Forelimb muscle (tissue), 1 donor: ENCODE results near the gene MRGPRG. TPM values are rescaled to one million over a fixed set of nuclear protein-coding genes. Genes with fewer than 3 reads are reported as not detected.

ENCODE experiments used
- DNase-seq: peaks from one replicate; pipeline ENCODE4 v3.0.0-alpha.2; 2013; ENCODE audit warnings: low read depth
- polyA plus RNA-seq: library from polyadenylated mRNA; unstranded; fragments of 120-200 nt; gene quantifications from one replicate; pipeline ENCODE4 v1.2.1, GENCODE V29; 2013; ENCODE audit not compliant: insufficient read length

Gene MRGPRG
- polyA plus RNA-seq, 1 donor = not detected

DNA sequence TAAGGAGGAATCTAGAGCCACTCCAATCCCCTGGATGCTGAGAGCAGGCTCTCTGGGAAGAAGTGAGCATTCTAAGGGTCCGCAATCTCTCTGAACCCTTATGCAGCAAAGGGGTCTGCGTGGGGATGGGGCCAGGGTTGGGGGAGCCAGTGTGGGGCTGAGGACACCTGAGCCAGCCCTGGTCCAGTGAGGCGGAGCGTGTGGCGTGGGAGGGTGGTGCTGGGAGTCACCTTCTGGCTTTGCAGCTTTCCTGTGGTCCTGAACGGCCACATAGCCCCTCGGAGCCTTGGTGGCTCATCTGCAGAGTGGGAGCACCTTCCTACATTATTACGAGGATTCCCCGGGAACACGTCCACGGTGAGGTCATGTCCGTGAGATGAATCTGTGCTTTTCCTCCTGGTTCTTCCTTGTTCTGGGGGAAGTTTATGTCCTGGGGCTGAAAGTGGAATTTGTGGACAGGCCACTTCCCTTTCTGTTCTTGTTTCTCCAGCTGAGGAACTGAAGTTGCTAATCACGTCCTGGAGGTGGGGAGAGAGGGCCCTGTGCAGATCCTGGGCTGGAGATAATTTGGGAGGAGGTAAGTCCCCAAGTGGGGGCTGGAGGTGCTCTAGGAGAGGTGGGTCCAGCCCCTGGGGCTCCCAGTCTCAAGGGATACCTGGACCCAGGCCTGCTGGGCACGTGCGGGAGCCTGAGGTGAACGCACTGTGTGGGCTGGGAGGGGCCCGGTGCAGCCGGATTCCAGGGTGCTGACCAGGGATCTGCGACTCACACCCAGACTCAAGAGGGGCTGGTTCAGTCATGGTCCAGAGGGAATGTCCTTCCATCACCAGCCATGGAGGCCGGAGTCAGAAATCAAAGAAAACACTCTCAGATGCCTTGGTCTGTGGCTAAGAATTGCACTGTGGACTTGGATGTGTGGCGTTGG lies 7.5 kb upstream of the MRGPRG start:
- DNase-seq = no peak

DNA sequence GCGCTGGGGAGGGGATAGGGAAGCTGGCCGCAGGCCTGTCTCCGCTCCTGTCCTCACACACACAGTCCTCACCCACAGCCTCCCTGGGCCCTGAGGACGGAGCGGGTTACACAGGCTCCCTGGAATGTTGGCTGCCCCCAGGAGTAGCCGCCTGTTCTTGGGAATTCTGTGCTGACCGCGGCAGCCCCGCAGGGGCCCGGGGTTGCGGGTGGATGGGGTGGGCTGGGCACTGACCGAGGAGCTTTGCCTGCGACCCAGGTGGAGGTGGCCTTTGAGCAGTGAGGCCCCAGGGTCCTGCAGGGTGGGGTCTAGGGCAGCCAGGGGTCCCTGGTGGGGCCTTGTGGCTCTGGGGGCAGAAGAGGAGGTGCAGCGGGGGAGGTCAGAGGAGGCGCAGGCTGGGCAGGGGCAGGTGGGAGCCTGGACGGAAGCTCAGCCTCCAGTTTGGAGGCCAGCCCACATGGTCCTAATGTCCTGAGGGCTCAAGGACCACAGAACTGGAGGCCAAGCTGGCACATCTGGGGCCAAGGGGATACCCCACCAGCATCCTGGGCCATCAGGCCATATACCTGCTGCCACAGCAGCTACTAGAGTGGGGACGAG lies 6.6 kb upstream of the MRGPRG start:
- no peak for DNase-seq

DNA sequence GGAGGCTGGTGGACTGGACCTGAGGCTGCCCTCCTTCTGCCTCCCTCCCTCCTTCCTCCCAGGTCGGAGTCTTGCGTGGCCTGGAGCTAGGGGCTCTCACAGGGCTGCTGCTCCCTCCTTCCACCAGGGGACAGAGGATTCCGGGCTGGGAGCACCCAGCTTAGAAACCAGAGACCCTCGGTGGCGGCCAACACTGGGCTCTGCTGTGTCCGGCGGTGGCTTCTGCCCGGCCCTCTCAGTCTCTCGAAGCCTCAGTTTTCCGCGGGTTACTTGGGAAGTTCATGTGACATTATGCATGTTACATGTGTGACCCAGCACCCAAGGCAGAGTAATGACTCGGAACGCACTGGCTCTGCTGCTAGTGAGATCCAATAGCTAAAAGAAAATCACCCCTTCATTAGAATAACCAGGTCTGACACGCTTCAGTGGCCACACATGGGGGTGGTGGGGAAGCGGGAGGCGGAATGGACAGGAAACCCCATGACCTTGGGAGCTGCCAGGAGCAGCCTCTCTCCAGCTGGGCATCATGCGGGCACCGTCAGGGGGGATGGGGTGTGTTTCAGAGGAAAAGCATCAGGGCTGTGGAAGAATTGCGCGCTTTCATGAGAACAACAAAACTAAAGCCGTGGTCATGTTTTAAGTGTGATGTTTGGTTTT lies 5.9 kb upstream of the MRGPRG start:
- no peak for DNase-seq

DNA sequence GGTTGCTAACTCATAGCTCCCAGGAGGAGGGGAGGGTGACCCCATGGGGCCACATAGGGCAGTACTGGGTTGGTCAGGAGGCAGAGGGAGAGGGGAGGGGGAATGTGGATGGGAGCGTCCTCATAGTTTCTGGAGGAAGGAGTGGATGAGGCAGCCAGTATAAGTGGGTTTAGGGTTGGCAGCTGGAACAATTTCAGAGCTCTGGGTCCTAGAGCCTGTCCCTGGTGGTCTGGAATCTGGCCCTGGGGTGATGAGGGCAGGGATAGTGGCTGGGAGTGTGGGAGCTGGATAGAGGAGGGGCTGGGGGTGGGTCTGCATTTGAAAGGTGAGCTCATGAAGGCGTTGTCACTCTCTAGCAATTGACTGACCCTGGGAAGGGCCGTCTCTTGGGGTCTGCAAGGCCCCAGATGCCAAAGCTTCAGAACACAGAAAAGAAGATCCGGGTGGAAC lies 5.3 kb upstream of the MRGPRG start:
- no peak for DNase-seq

DNA sequence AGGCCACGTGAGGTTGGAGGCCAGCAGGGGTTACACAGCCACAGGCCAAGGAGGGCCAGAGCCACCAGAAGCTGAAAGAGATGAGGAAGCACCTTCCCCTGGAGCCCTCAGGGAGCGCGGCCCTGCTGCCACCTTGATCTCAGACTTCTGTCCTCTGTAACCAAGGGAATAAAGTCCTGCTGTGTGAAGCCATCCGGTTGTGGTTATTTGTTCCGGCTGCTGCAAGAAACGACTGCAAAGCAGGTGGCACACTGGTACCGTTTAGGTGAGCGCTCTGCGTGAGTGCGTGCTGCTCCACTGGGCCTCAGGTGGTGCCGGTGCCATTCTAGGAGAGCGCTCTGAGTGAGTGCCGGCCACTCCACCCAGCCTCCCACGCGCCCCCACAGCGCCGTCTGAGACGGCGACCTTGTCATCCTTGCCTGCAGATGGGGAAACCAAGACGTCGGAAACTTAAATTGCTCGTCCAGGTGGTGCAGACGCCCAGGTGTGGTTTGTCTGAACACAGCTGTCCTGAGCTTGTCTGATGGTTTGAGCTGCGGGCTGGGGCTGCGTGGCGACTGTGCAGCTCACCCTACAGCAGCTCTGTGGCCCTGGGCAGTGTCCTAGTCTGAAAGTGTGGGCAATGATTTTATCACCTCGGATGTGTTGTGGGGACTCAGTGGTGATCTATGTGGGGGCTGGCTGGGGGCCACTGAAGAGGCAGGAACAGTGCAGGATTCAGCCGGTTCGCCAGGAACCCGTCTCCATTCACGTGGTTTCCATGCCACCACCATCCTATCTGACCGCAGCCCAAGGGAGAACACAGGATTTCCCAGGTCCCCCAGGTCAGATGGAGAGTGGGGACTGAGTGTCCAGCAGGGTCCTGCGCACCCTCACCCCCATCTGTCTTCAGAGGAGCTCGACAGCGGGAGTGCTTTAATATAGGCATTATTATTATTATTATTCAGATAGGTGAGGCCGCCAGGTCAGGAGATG lies 4.6 kb upstream of the MRGPRG start:
- no peak for DNase-seq

DNA sequence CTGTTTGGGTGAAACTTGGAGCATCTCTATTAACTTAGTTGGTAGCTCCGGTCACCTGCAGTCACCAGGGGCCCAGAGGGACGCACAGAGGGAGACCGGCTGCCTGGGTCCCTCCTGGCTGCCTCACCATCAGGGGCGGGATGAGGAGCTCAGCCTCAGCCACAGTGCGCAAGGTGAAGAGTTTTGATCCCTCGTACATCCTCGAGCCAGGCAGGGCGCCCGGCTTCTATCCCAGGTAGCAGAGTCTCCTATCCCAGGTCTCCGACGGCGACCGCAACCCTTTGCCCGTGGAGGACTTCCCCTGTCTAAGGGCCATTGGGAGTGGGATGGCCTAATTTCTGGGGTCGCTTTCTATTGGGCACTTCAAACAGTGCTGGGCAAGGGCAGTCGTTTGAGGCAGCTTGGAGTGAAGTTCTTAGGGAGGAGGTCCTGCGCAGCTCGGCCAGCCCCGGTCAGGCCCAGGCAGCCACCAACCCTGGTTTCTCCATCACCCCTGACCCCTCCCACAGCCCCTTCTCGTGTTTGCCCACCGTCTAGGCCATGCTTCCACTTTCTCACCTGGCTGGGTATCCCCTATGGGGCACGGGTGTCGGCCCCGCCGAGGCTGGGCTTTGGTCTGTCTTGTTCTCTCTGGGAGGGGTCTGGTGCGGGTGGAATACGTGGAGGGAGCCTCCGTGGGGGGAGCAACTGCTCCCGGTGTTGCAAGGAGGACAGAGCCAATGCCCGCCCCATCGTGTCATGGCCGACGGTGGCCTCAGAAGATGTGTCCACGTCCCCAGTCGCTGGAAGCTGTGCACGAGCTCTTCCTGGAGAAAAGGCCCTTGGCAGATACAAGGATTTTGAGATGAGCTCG lies 3.6 kb upstream of the MRGPRG start:
- DNase-seq = no peak

DNA sequence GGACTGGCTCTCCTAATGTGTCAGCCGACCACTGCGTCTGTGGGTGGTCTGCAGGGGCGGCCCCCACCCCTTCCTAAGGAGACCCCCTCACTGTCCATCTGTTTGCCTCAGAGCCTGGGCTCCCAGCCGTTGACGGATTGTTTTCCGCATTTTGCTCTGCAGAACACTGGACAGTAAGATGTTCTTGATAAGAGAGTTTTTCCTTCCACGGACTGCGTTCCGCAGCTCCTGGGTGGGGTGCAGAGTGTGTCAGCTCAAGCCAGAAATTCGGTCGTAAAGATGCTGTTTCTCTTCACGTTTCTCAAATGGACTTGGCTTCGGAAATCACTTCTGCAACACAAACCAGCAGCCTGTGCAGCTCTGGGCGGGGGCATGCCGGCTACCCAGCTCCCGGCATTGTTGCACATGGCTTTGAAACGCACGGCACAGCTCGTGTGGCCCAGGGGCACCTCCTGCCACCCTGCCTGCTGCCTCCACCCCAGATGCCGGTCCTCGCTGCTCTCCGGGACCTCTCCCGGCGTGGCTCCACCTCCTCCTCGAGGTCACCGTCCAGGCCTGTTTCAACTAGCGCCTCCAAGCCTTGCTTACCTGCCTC lies 2.9 kb upstream of the MRGPRG start:
- DNase-seq = no peak

DNA sequence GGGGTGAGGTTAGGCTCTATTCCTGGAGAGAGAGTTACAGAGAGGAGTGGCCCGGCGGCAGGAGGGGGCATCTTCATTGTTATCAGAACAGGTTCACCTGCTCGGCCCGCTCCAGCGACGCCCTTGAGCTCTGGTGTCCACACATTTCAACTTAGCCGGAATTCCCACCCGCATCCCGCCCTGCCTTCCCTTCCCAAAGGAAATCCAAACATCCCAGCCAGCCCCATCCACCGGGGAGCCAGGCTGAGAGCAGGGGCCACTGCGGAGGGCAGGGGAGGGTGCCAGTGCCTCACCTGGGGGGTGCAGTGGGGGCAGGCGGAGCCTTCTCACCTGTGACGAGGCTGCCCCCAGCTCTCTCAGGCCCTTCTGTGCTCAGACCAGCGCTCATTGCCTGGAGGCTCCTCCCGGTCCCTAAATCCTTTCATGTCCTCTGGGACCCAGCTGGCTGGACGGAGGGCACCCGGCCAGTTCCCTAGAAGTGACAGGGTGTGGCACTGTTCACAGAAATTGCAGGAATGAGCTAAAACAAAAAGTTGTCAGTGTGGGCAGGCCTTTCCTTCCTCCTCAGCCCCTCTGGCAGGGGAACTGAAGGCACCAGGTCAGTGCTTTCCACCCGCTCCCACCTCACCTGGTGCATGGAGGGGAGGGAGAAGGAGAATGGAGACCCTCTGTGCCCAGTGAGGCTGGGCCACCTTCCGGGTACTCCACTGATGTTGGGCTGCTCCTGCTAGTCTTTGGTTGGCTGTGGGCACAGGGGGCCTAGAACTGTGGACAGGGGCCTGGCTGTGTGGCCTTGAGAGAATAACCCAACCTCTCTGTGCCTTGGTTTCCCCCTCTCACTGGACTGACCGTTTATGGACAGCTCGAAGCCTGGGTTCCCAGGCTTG lies 2.2 kb upstream of the MRGPRG start:
- DNase-seq = no peak

DNA sequence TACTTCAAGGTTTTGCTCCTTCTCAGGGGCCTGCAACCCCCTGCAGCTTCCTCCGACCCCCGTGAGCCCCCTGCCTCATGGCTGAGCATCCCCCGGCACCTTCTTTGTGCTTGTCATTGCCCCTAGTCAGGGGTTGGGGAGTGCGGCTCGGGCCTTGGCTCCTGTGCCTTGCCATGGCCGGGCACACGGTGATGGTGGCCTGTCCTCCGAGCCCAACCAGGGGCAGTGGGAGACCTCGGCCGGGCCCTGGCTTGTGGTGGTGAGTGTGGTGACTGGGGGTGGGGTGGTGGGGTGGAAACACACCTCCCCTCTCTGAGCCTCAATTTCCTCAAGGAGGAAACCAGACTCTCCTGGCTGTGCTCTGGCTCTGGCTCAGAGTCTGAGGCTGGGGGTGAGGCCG lies 1.5 kb upstream of the MRGPRG start:
- no peak for DNase-seq

DNA sequence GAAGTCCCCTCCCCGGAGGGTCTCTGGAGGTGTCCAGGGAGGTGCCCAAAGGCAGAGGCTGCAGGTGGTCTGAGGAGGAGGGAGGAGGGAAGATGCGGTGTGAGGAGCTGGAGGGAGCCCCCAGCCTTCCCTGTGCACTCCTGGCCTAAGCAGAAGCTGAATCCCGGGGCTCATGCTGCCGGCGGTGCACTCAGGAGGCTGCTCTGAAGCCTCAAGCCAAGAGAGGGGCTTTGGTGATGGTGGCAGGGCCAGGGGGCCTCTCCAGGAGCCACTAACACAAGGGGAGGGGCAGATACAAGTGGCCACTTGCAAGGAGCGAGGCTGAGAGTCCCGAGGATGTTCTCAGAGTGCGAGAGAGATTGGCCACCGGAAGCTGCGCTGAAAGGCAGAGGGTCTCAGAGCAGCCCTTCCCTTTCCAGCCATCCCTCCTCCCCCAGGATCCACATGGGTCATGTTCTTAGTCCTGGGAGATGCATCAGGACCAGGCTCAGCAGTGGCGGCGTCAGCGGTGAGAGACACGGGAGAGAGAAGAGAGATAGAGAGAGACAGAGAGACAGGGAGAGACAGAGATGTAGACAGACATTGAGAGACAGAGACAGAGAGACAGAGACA lies 774 bp upstream of the MRGPRG start:
- no peak for DNase-seq

DNA sequence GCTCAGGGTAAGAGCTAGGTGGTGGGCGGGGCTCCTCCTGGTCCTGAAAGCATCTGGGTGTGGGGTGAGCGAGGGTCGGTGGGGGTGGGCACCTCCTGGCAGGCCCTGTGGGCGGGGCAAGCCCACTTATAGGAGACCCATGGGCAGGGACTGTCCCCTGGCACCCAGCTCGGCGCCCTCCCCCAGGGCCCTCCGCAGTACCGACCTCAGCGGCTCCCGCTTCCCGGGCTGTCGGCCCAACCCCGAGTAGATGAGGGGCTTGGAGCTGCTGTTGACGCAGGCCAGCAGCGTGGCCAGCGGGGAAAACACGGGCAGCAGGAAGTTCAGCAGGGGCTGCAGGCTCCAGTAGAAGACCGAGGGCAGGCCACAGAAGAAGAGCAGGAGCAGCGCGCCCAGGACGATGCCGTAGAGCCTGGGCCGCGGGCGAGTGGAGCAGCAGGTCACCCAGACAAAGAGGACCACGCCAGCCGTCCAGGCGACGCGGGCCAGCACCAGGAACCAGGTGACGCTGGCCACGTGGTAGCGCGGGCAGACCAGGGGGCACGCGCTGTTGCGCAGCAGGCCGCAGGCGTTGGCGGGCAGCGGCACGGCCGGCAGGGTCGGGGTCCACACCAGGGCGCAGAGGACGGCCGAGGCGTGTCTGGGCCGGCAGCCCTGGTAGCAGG lies 663 bp downstream of the MRGPRG start:
- DNase-seq = no peak

DNA sequence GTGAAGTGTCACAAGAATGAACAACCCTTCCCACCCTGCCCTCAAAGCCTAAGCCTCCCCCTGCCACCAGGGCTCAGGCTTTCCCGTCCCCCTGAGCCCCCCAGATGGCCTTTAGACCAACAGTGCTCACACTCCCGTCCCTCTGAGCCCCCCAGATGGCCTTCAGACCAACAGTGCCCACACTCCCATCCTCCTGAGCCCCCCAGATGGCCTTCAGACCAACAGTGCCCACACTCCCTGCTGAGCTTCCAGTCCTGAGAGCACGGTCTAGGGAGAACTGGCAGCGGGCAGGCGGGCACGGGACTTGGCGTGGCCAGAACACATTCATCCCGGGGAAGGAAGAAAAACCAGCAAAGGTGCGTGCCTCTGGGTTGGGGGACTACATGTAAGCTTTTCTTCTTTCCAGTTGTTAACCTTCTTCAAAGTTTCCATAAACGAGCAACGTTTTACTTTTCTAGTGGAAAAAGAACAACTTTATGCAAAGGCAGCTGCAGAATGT lies 2.5 kb downstream of the MRGPRG start:
- no peak for DNase-seq

DNA sequence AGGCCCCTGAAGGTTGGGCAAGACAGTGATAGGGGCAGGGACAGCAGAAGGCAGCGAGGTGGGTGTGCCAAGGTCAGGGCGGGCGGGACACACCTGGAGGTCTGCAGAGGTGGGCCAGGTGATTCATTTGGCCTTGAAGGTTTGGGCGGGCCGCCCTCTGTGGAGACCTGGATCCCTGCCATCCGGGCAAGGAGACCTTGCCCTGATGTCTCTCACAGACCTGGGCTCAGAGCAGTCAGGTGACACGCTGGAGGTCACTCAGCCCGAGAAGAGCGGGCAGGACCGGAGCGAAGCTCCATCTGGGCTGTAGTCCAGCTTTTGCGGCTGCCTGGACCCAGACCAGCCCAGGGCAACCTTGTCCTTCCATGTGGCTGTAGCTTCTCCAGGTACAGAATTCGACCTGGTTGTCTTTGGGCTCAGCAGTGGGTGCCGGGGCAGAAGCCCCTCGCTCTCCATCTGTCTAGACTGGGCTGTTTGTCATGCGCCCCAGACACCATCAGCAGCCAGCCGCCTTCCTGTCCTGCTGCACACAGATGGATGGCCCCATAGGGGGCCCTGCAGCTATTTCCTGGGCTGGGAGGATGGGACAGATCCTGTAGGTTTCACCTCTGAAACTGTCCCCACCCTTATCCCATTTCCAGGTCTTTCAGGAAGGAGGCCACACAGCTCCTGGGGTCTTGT lies 3.1 kb downstream of the MRGPRG start:
- no peak for DNase-seq

DNA sequence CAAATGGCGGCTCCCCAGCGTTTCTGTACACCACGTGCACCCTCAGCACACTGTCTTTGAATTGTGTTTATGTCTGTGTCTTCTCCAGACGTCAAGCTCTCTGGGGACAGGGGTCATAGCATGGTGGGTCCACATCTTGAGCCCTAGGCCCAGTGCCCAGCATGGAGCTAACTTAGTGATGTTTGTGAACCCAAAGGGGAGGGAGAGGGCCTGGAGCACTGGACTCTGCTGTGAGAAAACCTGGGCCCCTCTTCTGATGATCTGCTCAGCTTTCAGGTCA lies 4.3 kb downstream of the MRGPRG start:
- DNase-seq = no peak

DNA sequence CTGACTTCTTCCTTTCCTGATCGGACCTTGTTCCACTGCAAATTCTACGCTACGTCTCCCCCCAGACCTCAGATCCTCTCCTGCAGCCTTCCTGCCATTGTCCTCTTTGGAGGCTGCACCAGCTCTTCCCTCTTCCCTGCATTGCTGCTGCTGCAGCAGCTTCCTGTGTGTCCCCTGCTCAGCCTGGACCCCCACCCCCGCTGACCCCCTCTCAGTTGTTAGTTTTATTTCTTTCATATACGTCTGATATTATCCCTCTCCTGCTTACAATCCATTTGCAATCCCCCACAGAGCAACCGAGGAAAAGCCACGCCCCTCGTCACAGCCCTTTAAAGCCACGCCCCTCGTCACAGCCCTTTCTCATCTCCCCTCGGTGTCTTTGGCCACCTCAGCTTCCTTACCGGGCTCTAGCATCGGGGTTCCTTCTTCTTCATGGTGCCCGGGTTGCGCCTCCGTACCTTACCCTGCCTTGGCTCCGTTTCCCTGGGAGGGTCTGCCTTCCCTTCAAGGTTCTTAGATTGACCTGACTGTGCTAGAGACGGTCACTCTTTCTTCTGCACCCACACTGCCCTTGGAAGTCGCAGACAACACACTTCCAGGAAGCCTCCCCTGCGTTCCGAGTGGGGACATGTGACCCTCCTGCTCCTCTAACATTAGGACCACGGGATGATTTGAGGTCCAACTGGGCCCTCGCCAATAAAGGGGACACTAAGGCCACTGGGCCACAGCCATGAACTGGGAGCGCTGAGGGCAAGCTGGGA lies 4.8 kb downstream of the MRGPRG start:
- DNase-seq = no peak

DNA sequence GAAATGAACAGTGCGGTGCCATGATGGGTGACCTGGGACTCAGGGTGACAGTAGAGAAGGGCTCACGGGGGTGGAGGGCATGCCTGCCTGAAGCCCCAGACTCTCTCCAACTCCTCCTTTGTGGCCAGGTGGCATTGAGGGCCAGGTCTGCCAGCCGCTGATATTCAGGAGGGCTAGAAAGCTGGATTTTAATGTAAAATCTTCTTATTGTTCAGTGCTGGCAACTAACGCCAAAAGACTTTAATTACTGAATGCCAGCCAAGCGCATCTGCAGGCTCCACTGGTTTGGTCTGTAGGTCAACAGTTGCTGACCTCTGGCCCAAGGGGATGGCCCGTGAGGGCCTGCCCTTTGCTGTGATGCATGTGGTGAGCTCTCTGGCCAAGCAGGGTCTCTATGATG lies 10.3 kb downstream of the MRGPRG start:
- DNase-seq = no peak
